GM23248 (cell line): Measurements from ENCODE around the gene TMEM238L.

Source experiments
- EZH2 ChIP-seq: fragments of 200-600 bp; sonication (generic); IDR thresholded peaks from 2 replicates; pipeline ENCODE4 v1.6.1; 2018; ENCODE audit warnings: antibody characterized with exemption, mild to moderate bottlenecking; ENCODE audit not compliant: insufficient read depth, poor library complexity, severe bottlenecking
- EZH2phosphoT487 ChIP-seq: fragments of 200-600 bp; sonication (generic); IDR thresholded peaks from 2 replicates; pipeline ENCODE4 v1.6.1; 2018; ENCODE audit warnings: antibody characterized with exemption, moderate library complexity, mild to moderate bottlenecking, low read depth; ENCODE audit not compliant: insufficient read depth

GRCh38 chr17:10814075-10814474 is 10.2 kb upstream of the TMEM238L start:
- TF ChIP-seq EZH2 = no peak
- TF ChIP-seq EZH2phosphoT487 = no peak
